Measurements from ENCODE around the gene PPP4R4.

The PPP4R4 gene

DNA sequence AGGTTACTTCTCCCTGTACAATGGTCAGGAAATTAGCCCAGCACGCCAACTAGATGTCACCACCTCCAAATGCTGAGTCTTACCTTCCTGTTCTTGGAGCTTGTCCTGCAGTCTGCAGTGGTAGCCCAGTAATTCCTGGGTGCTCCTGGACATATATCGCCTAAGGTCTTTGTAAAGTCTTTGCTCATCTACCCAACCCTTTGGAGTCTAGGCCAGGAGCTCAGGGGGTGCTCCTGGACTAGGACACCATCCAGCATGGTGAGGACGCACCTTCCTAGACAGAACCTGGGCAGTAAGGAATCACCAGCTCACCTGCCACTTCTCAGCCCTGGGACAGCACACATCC lies 118.4 kb downstream of the PPP4R4 start:
- no peak overlapping the region for H3K9ac ChIP-seq (ENCODE audit: low read length)
- no peaks in the 10 kb centered on the region for H3K79me2 ChIP-seq (ENCODE audit: insufficient read depth, low read length)
- no peaks in the 10 kb centered on the region for H3K9me2 ChIP-seq (replicated peaks; ENCODE audit: insufficient read depth, low read length)
- no peak overlapping the region for H3K4me2 ChIP-seq (ENCODE audit: low read depth, low read length, poor library complexity, severe bottlenecking)
- H3K27ac ChIP-seq (ENCODE audit: low read depth, low read length): no peak overlapping the region
- no peak for TF ChIP-seq EZH2phosphoT487 (conservative IDR thresholded peaks at IDR 0.05; ENCODE audit: low read length)
- TF ChIP-seq, protein P1, sequence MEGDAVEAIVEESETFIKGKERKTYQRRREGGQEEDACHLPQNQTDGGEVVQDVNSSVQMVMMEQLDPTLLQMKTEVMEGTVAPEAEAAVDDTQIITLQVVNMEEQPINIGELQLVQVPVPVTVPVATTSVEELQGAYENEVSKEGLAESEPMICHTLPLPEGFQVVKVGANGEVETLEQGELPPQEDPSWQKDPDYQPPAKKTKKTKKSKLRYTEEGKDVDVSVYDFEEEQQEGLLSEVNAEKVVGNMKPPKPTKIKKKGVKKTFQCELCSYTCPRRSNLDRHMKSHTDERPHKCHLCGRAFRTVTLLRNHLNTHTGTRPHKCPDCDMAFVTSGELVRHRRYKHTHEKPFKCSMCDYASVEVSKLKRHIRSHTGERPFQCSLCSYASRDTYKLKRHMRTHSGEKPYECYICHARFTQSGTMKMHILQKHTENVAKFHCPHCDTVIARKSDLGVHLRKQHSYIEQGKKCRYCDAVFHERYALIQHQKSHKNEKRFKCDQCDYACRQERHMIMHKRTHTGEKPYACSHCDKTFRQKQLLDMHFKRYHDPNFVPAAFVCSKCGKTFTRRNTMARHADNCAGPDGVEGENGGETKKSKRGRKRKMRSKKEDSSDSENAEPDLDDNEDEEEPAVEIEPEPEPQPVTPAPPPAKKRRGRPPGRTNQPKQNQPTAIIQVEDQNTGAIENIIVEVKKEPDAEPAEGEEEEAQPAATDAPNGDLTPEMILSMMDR (IDR thresholded peaks at IDR 0.05; ENCODE audit: insufficient read depth, low read length, poor library complexity, severe bottlenecking): no peak
- no peaks in the 10 kb centered on the region for H3F3A ChIP-seq (ENCODE audit: insufficient read depth)
- no peaks in the 10 kb centered on the region for H3K36me3 ChIP-seq (ENCODE audit: low read length)
- H3K27me3 ChIP-seq (ENCODE audit: low read length): no peaks in the 10 kb centered on the region
- no peak overlapping the region for H2AFZ ChIP-seq (ENCODE audit: low read depth, low read length, severe bottlenecking)
- no peak overlapping the region for H3K4me3 ChIP-seq (ENCODE audit: insufficient read depth, low read length, poor library complexity, severe bottlenecking)
- H4K20me1 ChIP-seq (ENCODE audit: low read depth, low read length): no peaks in the 10 kb centered on the region
- no peaks in the 10 kb centered on the region for H3K9me3 ChIP-seq (ENCODE audit: insufficient read depth, low read length)

DNA sequence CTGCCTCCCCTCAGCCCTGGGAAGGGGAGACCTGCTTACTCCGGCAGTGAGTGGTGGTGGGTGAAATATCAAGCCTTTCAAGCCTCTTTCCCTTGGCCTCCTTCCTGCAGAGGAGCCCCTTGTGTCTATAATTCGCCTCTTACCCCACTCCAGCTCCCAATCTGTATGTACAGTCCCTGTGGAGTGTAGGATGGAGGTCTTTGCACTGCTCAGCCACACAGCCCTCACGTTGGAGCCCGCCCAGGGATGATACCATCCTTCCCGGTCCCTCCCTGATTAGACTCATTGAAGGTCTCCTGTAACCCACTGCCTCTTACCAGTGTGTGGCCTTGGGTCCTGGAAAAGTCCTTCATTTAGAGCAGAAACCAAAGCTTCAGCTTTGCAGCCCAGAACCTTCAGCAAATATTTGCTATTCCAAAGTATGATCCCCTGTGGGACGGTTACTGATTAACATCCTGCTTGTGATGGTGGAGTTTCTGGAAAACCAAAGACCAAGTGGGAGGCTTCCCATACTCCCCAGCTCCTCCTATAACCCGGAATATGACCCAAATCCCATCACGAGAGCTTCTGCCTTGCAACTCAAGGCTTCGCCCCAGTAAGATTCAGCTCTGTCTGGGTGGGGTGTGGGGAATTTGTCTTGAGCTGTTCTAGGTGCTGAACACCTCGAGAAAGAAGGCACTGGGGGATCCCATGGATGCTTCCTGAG lies 118.9 kb downstream of the PPP4R4 start, which contains the start of gene SERPINA10:
Gene SERPINA10, minus strand, starts transcription at position 397 of the 706 bp plus-strand sequence. CDS start 2,675 bp downstream, outside the sequence.
- Histone ChIP-seq H3K9me2 (replicated peaks; ENCODE audit: insufficient read depth, low read length) (no peaks in the 10 kb centered on the region), H3K9ac (ENCODE audit: low read length) (no peak within 1 kb of the TSS), H4K20me1 (ENCODE audit: low read depth, low read length) (no peaks in the 10 kb centered on the region), H3K36me3 (ENCODE audit: low read length) (no peaks in the 10 kb centered on the region), H2AFZ (ENCODE audit: low read depth, low read length, severe bottlenecking) (no peak within 1 kb of the TSS), H3K4me3 (ENCODE audit: insufficient read depth, low read length, poor library complexity, severe bottlenecking) (no peak within 1 kb of the TSS), H3F3A (ENCODE audit: insufficient read depth) (no peaks in the 10 kb centered on the region), H3K27ac (ENCODE audit: low read depth, low read length) (no peak within 1 kb of the TSS), H3K9me3 (ENCODE audit: insufficient read depth, low read length) (no peaks in the 10 kb centered on the region), H3K79me2 (ENCODE audit: insufficient read depth, low read length) (no peaks in the 10 kb centered on the region), H3K27me3 (ENCODE audit: low read length) (no peaks in the 10 kb centered on the region), H3K4me2 (ENCODE audit: low read depth, low read length, poor library complexity, severe bottlenecking) (no peak within 1 kb of the TSS)
- TF ChIP-seq, protein P1 (IDR thresholded peaks at IDR 0.05; ENCODE audit: insufficient read depth, low read length, poor library complexity, severe bottlenecking): no peak
- no peak for TF ChIP-seq EZH2phosphoT487 (conservative IDR thresholded peaks at IDR 0.05; ENCODE audit: low read length)

DNA sequence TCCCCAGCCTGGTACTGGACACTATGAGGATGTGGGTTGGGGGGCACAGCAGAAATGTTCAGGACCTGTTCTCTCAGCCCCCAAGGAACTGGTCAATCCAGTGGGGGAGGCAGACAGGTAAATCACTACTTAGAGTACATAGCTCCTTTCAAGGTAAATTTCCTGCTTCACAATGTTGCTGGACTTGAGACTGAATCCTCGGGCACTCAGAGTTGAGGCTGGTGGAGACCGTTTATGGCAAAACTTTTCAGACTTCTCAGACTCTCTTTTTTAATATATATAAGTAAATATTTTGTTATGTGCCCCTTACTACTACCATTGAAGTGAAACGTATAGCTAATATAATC lies 119.4 kb downstream of the PPP4R4 start:
- no peak overlapping the region for H3K4me2 ChIP-seq (ENCODE audit: low read depth, low read length, poor library complexity, severe bottlenecking)
- no peak overlapping the region for H3K4me3 ChIP-seq (ENCODE audit: insufficient read depth, low read length, poor library complexity, severe bottlenecking)
- no peaks in the 10 kb centered on the region for H3K9me3 ChIP-seq (ENCODE audit: insufficient read depth, low read length)
- no peak overlapping the region for H2AFZ ChIP-seq (ENCODE audit: low read depth, low read length, severe bottlenecking)
- H3K79me2 ChIP-seq (ENCODE audit: insufficient read depth, low read length): no peaks in the 10 kb centered on the region
- H3K9me2 ChIP-seq (replicated peaks; ENCODE audit: insufficient read depth, low read length): no peaks in the 10 kb centered on the region
- H3K27ac ChIP-seq (ENCODE audit: low read depth, low read length): no peak overlapping the region
- H3K27me3 ChIP-seq (ENCODE audit: low read length): no peaks in the 10 kb centered on the region
- H3F3A ChIP-seq (ENCODE audit: insufficient read depth): no peaks in the 10 kb centered on the region
- TF ChIP-seq, protein P1 (IDR thresholded peaks at IDR 0.05; ENCODE audit: insufficient read depth, low read length, poor library complexity, severe bottlenecking): no peak
- TF ChIP-seq EZH2phosphoT487 (conservative IDR thresholded peaks at IDR 0.05; ENCODE audit: low read length): no peak
- no peaks in the 10 kb centered on the region for H4K20me1 ChIP-seq (ENCODE audit: low read depth, low read length)
- no peak overlapping the region for H3K9ac ChIP-seq (ENCODE audit: low read length)
- H3K36me3 ChIP-seq (ENCODE audit: low read length): no peaks in the 10 kb centered on the region
